Measurements from ENCODE around the gene CIPC. TPM values are rescaled to one million over a fixed set of nuclear protein-coding genes. Genes with fewer than 3 reads are reported as not detected.

The CIPC gene
- polyA plus RNA-seq, 4 donors, result 13.9 to 26.8 (median 25.3) TPM

DNA sequence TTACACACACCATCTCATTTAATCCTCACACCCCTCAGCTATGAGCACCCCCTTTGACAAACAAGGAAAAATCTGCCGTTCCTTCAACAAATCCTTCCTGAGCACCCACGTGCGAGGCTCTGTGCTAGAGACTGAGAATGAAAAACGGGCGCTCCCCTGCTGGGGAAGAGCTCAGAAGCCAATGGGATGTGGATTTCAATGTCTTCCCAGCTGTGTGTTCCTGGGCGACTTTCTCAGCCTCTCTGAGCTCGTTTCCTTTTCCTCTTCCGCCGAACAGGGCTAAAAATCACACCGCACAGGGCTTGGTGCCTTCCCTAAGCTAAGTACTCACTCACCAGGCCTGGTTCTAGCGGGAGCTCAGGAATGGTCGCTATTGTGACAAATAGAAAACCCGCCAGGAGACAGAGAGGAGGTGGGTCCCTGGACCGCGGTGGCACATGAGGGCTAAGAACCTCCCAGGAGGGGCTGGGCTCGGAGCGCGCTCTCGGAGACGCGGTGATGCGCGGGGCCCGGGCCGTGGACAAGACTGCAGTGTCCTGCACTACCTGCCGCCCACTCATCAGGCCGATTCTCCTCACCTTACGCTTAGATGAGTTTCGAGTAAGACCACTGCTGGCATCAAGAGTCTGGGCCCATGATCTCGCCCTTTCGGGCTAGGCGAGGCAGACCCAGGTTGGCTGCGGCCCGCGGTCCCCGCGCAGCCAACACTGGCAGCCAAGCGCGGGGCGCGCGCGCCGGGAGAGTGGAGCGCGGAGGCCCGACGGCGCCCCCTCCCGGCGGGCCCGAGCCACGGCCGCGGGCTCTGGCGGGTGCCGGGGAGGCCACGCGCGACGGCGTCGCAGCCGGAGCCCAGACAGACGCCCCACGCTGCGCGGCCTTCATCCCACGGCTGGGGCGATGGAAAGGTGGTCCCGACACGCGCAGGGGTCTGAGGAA lies 26.6 kb downstream of the CIPC start:
- DNase-seq (ENCODE audit: low read depth in 4 of 4, low spot score in 3 of 4), result no peak

DNA sequence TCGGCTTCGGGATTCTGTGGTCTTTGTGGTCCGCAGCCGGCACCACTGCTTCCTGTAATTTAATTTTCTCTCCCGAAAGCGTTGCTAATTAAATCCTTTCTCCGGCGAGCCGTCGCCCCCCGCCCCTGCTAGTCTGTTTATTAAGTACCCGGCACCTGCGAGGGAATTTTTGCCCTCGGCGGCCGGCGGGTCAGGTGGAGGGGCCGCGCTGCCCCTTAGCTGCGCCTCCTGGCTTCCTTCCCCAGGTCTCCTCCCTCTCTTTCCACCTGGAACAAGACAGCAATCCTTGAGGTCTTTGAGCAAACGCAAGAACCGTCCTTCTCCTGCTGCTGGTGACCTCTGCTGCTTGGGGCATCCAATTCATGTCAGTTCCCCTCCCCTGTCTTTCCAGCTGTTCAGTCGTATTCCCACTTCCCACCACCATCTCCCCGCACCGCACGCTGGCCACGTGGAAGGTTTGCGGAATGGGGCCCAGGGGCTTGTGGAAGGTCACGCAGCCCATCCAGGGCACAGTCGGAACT lies 27.3 kb downstream of the CIPC start:
- DNase-seq (ENCODE audit: low read depth in 4 of 4, low spot score in 3 of 4), result no peak

DNA sequence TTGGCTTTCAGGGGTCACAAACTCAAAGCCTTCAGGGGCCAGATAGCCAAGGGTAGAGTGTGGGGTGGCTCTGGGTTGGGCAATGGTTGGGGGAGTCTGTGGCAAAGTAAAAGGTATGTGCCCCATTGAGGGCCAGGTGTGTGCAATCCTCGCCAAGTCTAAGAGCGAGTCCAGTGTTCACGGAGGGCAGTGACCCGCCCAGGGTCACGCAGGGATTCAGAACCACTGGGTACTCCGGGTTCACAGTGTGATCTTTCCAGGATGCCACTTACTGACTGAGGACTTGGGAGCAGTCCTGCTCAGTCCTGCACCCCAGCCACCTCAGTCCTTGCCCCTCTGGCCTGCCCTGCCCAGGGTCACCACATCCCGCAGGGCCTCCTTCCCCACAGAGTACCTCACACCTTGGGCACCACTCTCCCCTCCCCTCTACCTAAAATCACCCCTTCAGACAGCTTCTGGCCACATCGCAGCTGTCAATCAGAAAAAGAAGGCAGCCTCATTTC lies 27.8 kb downstream of the CIPC start:
- DNase-seq (ENCODE audit: low read depth in 4 of 4, low spot score in 3 of 4), result no peak

DNA sequence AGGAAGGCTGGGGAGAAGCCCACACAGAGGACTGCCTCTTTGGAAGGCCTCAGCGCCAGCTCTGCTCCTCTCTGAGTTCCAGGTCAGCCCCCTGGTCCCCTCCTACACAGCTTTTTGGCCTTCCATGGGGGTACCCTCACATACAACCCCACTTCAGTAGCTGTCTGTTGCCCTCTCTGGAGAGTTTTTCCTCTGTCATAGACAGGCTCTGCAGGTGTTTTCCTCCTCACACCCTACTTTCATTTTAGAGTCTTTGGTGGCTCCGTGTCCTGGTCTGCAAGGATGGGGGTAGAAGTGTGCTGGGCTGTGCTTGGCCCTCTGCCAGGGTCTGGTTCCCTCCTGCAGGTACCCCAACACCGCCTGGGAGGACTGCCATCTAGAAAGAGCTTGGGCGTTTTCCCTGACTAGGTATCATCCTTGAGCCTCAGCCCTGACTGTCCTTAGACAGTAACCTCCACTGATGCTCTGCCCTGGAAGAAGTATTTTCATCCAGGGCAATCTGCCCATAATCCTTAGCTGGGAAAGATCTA lies 28.5 kb downstream of the CIPC start:
- no peak for DNase-seq (ENCODE audit: low read depth in 4 of 4, low spot score in 3 of 4)

DNA sequence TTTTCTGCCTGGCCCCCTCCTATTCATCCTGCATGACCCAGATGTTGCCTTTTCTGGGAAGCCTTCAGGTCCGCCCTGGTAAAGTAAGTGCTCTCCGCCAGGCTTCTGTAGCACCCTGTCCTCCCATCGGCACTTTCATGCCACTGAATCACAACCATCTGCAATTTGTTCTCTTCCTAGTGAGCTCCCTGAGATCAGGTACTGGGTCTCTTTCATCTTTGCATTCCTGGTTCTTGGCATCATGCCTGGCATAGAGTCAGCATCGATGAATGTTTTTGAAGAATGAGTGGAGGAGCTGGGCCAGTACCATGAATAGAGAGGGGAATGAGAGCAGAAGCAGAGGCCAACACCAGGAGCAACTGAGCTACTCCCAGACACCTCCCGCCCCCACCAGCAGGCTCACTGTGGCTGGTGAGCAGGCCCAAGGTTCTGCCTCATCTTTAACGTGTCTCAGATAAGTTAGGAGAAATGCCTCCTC lies 30.4 kb downstream of the CIPC start:
- no peak for DNase-seq (ENCODE audit: low read depth in 4 of 4, low spot score in 3 of 4)

DNA sequence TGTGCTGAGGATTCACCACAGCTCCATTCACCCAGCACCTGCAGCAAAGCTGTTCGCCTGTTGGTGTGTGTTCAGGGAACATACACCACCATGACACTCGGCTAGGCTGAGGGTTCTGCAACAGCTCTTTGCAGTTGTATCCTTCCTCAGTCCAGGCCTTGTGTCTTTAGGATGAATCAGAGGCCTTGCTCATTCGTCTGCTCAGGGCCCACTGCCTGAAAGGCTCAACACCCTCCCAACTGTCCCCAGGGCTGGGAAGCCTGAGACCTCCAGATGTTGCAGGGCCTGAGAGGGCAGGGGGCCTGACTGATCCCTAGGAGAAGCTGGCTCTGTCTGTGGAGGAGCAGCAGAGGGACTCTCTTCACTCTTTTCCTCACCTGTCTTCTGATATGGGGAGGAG lies 32.3 kb downstream of the CIPC start:
- no peak for DNase-seq (ENCODE audit: low read depth in 4 of 4, low spot score in 3 of 4)

DNA sequence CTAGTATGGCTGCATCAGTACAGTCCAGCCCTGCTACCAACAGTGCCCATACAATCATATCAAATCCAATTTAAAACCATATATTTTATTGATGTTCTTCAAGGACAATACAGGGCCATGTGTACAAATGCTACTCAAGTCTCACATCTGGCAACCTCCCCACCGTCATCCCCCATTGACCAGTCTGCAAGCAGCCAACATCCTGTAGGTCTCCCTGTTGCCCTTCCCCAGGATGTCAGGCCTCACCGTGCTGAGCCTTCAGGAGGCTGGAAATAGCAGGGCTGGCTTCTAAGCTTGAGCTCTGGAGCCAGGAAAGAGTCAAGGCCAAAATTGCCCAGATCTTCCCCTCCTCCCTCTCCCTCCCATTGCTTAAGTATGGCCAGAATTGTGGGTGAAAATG lies 33.1 kb downstream of the CIPC start:
- no peak for DNase-seq (ENCODE audit: low read depth in 4 of 4, low spot score in 3 of 4)

DNA sequence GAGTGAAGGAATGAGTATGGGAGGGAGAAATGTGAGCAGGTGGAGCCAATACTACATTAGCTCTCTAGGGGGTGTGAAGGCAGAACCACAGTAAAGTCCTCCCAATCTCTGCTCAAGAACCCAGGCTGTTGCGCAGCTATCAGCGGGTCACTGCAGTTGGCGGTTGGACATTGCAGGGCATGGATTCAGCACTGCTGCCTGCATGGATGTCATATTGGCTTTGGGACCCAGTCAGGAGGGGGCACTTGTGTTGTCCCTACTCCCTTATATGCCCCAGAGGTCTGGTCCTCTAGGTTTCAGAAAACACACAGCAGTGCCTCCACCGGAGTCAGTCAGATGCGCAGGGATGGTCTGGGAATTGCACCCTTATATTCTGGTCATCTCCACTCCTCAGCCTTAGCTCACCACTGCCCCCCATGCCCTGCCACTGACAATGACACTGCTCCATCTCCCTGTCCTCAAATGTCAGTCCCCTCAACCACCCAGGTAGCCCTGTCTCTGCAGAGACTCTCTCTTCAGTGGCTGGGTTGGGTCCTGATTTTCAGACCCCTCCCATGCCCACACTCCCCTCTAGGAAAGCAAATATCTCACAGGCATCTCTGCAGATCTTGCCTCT lies 33.9 kb downstream of the CIPC start:
- DNase-seq (ENCODE audit: low read depth in 4 of 4, low spot score in 3 of 4), result no peak

DNA sequence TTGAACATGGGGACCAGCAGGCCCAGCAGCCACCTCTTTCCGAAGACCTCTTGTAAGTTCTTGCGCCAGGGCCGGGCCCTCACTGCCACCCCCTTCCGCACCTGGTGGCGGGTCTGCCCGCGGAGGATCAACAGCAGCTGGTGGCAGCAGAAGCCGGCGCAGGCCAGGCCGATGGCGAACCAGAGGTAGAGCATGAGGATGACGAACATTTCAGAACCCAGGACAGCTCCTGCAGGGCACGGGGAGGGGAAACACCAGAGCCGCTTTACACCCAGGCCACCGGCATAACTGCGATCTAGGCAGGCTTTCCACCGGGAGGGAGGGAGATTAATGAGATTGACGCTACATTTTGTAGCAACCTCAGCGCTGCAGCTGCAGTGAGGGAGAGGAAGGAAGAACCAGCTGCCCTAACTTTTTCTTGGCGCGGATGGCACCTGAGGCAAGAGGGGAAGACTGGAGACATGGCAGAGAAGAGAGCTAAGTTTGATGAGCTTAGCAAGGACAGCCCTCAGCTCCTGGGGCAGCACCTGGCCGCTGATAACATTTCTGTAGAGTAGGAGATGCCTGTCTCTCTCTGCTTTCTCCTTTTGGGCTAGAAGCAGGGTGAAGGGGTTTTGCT lies 35.8 kb downstream of the CIPC start:
- peak; percentile 67 to 87 (median 80) for DNase-seq (ENCODE audit: low read depth in 4 of 4, low spot score in 3 of 4)

DNA sequence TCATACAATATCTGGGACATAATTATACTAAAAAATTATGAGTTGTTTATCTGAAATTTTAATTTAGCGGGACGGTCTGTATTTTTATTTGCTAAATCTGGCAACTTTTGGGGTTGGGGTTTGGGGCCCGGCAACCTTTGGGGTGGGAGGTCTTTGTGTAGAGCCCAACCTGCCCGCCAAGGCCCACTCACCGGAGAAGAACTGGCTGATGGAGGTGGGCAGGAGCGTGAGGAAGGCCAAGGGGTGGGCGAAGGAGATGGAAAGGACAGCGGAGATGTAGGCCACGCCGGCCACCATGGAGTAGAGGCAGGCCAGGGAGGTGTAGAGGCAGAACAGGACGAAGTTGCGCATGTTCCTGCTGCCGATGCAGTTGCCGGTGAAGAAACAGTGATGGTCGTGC lies 41.0 kb downstream of the CIPC start:
- DNase-seq (ENCODE audit: low read depth in 4 of 4, low spot score in 3 of 4), result no peak

DNA sequence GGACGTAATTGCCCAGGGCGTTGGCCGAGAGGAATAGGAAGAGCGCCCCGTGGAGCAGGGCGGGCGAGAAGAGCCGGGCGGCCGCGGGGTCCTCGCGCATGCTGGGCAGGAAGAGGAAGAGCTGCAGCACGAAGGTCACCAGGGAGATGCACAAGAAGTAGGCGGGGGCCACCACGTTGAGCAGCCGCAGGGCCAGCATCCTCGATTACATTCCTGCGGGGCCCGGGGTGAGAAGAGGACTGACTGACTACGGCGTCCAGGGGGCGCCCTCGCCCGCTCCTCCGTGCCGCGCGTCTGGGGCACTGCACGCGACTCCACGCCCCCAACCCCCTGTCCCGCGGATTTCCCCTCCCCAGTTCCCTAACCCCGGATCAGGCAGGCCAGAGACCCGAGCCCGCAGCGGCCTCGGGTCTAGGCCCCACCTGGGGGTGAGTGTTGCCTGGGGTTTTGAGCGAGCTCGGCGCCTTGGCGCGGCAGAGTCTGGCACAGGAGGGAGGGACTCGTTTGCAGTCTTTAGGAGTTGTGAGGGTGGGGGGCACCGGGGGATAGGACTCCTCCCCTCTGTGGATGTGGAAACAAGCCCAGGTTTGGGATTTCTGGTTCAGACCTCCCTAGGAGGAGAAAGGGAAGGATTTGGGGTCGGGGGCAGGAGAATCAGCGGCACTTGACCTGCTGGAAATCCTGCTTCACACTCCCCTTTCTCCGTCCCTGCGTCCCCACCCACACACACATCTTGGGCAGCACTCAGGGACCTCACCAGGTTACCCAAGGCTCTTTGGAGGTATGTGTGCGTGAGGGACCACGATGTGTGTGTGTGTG lies 41.7 kb downstream of the CIPC start:
- no peak for DNase-seq (ENCODE audit: low read depth in 4 of 4, low spot score in 3 of 4)

DNA sequence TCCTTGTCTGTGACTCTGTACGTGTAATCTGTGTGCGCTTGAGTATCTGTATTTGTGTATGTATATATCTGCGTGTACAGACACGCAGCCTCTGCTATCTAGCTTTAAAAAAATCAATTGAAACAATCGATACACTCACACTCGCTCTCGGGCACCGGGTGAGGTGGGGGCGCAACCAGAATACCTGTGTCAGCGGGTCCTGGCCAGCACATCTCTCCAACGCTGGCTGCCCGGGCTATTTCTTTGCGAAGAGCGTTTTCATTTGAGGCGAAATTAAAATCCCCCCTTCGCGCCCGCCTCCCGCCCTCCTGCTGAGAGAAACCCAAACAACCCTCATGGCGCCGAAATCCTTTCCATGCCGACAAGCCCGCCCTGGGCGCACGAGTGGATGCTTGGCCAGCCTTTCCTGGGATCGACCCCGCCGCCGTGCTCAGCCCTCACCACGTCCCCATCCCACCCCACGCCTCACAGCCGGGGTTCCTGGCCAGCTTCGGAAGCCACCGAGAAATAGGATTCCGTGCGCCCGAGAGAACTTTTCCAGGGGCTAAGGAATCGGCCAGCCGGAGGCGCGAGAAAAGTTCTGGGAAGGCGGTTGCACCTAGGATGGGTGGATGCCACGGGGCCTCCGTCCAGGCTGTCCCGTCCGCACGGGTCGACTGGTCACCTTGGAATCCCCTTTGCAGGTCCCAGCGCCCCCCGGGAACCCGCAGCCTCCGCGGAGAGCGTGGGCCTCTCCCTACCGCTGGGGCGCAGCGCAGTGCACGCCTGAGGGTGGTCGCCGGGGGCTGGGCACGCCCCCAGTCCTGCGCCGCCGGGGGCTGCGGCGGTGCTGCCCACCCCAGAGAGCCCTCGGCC lies 42.5 kb downstream of the CIPC start:
- DNase-seq (ENCODE audit: low read depth in 4 of 4, low spot score in 3 of 4), result no peak

DNA sequence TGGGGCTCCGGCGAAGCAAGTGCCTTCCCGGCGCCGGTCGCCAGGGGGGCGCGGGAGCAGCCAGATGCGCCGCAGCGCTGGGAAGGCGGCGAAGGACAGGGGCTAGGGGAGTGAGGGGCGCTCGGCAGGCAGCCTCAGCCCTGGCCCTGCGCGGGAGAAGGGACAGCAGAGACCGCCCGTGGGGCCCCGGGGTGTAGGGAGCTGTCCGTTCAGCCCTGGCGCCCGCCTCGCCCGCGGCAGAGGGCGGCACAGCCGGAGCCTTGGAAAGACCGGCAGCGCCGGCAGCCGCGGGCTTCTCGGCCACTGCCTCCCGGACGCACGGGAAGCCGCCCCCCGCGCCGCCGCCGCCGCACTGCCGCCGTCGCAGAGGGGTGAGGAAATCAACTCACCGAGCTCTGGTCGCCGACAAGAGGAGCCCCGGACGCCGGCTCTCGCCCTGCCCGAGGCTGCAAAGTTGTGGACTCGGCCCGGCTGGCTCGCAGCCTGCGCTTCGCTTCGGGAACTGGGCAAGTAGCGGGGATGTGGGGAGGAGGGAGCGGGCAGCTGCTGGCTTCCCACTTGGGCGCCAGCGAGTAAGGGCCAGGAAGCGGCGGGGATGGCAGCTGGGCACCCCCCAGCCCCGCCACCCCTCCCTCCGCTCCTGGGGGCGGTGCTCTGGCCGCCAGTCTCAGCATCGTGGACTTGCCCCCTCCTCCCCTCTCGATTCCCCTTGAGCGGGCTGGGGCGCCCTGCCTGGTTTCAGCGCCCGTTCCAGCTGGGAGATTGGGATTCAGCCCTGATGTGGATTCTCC lies 43.4 kb downstream of the CIPC start, which contains the start of gene ZDHHC22:
TSS of gene ZDHHC22 (minus strand) at position 578 of the 791 bp plus-strand sequence. CDS start 2,053 bp downstream, outside the sequence.
- DNase-seq (ENCODE audit: low read depth in 4 of 4, low spot score in 3 of 4), result no peak

DNA sequence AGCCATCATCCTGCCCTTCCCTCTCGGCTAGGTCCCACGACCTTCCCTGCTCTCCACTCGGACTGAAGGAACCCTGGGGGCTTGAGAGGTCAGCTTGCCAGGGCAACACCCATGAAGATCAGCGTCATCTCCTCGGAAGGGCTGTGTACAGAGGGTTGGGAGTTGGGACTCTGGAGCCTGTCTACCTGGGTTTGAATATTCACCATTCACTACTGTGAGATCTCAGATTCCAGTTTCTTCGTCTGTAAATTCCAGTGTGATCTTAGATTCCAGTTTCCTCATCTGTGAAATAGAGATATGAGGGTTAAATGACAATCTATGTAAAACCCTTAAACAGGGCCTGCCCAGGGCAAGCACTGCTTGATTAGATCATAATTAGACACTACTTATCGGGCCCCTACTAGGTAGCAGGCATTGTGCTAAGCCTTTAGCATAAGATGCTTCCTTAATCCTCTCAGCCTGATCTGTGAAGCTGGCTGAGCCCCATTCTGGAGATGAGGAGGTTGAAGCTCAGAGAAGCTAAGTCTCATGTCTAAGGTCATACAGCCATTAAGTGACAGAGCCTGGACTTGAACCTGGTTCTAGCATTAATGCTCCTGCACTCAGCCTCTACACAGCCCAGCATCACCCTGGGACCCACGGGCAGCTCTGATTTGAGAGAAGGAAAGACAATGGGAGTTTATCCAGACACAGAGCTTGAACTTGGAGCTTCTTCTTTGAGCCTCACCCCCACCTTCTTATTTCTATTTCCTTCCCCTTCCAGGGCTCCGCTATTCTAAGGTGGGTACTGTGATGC lies 44.1 kb downstream of the CIPC start:
- no peak for DNase-seq (ENCODE audit: low read depth in 4 of 4, low spot score in 3 of 4)

DNA sequence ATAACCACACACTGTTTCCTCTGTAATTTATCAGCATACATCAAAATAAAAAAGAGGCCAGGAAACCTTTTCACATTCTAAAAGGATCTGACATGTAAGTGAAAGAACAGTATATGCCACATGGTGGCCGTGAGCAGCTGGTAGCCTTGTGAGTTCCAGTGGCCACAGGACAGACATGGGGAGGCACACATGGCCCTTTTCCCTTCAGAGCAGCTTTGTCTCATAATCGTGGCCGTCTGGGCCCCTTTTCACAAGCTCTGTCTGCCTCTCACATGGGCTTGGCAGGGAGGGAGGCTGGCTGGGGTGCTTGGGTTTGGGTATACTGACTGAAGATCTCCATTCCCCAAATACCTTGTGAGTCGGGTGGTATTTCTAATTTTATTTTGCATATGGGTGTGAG lies 45.0 kb downstream of the CIPC start:
- DNase-seq (ENCODE audit: low read depth in 4 of 4, low spot score in 3 of 4), result no peak

DNA sequence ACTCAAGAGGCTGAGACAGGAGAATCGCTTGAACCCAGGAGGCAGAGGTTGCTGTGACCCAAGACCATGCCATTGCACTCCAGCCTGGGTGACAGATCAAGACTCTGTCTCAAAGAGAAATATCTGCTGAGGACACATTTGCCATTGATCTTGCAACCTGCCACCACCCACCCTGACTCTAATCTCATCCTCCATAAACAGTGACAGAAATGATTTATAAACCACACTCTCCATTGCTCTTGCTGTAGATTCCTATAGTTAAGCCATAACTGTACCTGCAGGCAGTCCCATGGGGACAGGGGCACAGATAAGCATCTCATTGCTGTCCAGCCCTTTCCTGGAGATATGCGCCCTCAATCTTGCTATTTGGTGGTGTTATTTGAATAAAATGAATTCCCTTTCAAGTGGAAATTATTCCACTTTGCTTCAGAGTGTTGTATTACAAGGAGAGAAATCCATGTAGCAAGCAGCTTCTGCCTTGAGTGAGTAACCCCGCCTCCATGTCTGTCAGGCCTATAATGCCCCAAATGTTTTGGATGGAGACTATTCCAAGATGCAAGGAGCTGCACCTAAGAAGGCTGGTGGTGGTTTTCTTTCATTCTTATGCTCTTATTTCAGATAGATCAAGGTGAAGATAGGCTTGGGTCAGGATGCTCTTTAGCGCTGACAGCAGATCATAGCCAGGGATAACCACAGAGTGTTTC lies 46.5 kb downstream of the CIPC start:
- DNase-seq (ENCODE audit: low read depth in 4 of 4, low spot score in 3 of 4), result no peak
